ENCODE measurements around the gene CRTC3.
A peak's percentile ranks its signal among the peaks of the same experiment; 100 is the strongest.

Gene CRTC3

DNA sequence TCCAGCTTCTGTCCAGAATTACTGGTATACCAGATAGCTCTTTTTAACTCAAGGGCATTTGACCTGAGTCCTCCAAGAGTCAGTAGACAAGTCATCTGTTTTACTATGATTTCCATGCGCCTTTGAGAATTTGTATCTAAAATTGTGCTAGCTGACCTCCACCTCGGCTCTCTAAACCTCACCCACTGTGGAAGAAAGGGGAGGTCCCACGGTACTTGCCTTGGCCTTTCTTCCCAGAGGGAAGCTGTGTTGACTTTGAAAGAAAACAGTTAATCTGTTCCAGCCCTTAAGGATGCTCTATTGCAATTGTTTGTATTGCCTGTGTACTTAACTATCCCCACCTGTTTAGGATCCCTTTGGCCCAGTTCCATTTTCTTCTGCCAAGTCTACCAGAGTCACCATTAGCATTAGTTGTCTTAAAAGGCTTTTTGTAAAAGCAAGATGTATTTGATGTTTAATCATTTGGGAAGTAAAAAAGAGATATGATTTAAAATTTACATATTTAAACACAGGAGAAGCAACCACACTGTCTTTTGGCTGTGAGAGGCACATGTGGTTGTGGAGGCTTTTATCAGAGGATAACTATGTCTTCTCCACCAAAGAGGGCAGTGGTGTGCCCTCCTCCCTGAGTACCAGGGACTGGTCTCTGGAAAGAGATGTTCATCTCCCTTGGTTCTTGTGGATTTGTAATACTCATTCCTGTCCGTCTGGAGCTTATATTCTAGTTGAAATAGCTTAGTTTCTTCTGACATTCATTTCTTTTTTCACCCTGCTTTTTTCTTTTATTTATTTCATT, 88.8 kb downstream of the CRTC3 start:
- no peak for DNase-seq (ENCODE audit: low read depth)
- TF ChIP-seq CTCF (IDR thresholded peaks at IDR 0.05; ENCODE audit: insufficient read depth, low read depth, low read length, missing control alignments): no peak
- H3K4me3 ChIP-seq (ENCODE audit: low read depth, low read length): no peak overlapping the region

DNA sequence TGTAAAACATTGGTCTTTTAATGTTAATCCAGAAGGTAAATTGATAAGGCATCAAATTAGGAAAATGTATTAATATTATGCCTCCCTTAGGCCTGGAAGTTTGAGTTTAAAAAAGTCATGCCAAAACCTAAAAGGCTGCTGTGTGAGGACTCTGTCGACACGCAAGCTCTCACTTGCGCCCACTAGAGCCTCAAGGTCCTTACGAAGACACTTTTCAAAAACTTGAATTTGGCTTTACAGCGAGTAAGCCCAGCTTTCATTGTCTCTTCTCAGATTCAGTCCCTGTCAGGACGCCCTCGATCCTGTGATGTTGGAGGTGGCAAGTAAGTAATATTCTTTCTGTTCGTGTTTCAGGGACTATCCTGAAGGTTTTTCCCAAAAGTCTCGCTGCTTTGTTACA, 89.7 kb downstream of the CRTC3 start:
- DNase-seq (ENCODE audit: low read depth): no peak
- no peak overlapping the region for H3K4me3 ChIP-seq (ENCODE audit: low read depth, low read length)
- TF ChIP-seq CTCF (IDR thresholded peaks at IDR 0.05; ENCODE audit: insufficient read depth, low read depth, low read length, missing control alignments): no peak

- DNase-seq (ENCODE audit: low read depth): no peak
- H3K4me3 ChIP-seq (ENCODE audit: low read depth, low read length): no peak overlapping the region
- TF ChIP-seq CTCF (IDR thresholded peaks at IDR 0.05; ENCODE audit: insufficient read depth, low read depth, low read length, missing control alignments): no peak
These were observed 90.2 kb downstream of the CRTC3 start for GRCh38 chr15:90619939-90620338.

GRCh38 chr15:90620379-90621067, 90.8 kb downstream of the CRTC3 start:
- TF ChIP-seq CTCF (IDR thresholded peaks at IDR 0.05; ENCODE audit: insufficient read depth, low read depth, low read length, missing control alignments): no peak
- DNase-seq (ENCODE audit: low read depth): peak; percentile 54

GRCh38 chr15:90623854-90624253, 94.1 kb downstream of the CRTC3 start:
- DNase-seq (ENCODE audit: low read depth): no peak
- no peak for TF ChIP-seq CTCF (IDR thresholded peaks at IDR 0.05; ENCODE audit: insufficient read depth, low read depth, low read length, missing control alignments)
- no peak overlapping the region for H3K4me3 ChIP-seq (ENCODE audit: low read depth, low read length)

More at GRCh38 chr15:90620379-90621067, 90.8 kb downstream of the CRTC3 start:
- H3K4me3 ChIP-seq (ENCODE audit: low read depth, low read length): no peak overlapping the region

DNA sequence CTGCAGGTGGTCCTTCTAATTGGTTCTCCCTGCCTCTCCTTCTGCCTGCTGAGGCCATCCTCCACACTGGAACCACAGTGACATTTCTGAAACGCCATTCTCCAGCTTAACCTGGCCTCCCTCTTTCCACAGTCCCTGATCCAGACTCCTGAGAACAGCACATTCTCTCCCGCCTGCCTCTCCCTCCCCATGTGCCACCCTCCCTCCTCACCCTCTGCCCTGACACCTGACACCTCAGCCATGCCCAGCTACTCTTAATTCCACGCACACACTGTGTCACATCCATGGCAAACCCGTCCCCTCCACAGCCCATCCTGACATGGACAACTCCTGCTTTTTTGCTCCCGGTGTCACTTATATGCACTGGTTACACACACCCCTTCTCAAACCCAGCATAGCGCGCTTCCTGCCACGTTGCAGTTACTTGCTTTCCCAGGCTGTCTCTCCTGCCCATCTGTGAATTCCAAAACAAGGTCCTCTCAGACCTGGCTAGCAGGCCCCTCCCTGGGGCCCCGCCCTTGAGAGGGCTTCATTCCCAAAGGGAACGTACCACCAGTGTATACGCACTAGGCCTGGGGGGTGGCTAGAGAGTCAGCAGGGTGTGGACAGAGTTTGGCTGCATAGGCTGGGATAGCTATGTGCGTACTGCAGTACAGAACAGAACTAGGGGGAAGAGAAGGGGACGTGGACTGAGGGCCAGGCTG, 94.7 kb downstream of the CRTC3 start:
- TF ChIP-seq CTCF (IDR thresholded peaks at IDR 0.05; ENCODE audit: insufficient read depth, low read depth, low read length, missing control alignments): no peak
- H3K4me3 ChIP-seq (ENCODE audit: low read depth, low read length): no peak overlapping the region
- DNase-seq (ENCODE audit: low read depth): no peak

Measured in GM12865 (cell line).